GM21390 (cell line): ENCODE results near the gene N4BP2.

Source experiments
- ATAC-seq: cut with Tn5 transposase; IDR thresholded peaks from one replicate; pipeline ENCODE4 v1.9.1; 2021; ENCODE audit not compliant: unreplicated experiment

Gene N4BP2

GRCh38 chr4:40190465-40190864, 133.8 kb downstream of the N4BP2 start:
- ATAC-seq = no peak

- no peak for ATAC-seq
Measured at GRCh38 chr4:40190880-40191815, 134.5 kb downstream of the N4BP2 start.

GRCh38 chr4:40192114-40193015, 135.7 kb downstream of the N4BP2 start:
- peak; percentile 42 for ATAC-seq

GRCh38 chr4:40193016-40193571, 136.4 kb downstream of the N4BP2 start:
- ATAC-seq = peak; percentile 33

GRCh38 chr4:40193578-40193977, 136.9 kb downstream of the N4BP2 start:
- peak; percentile 1 for ATAC-seq

- ATAC-seq = no peak
Measured at GRCh38 chr4:40194602-40195161, 138.0 kb downstream of the N4BP2 start.

GRCh38 chr4:40195182-40196177, 138.8 kb downstream of the N4BP2 start:
- ATAC-seq = no peak

GRCh38 chr4:40196272-40196671, 139.6 kb downstream of the N4BP2 start:
- ATAC-seq = no peak

GRCh38 chr4:40196724-40197281, 140.2 kb downstream of the N4BP2 start, which contains the start of gene RHOH:
Gene RHOH, plus strand, starts transcription at chr4:40197031. Its CDS starts 46,356 bp downstream, at chr4:40243387.
- ATAC-seq = no peak

GRCh38 chr4:40197879-40198689, 141.4 kb downstream of the N4BP2 start:
- no peak for ATAC-seq

GRCh38 chr4:40199179-40199670, 142.6 kb downstream of the N4BP2 start:
- no peak for ATAC-seq

- ATAC-seq = peak; percentile 55
Measured at GRCh38 chr4:40199999-40200874, 143.6 kb downstream of the N4BP2 start.

- no peak for ATAC-seq
Measured at GRCh38 chr4:40200875-40201801, 144.5 kb downstream of the N4BP2 start.

GRCh38 chr4:40201898-40202297, 145.2 kb downstream of the N4BP2 start:
- ATAC-seq = no peak

GRCh38 chr4:40202474-40202873, 145.8 kb downstream of the N4BP2 start:
- ATAC-seq = no peak

- no peak for ATAC-seq
Measured at GRCh38 chr4:40204507-40205258, 148.0 kb downstream of the N4BP2 start.
